Lower leg skin (tissue), 4 donors: Measurements from ENCODE around the gene TYRO3. TPM values are rescaled to one million over a fixed set of nuclear protein-coding genes. Genes with fewer than 3 reads are reported as not detected.

ENCODE experiments used
- DNase-seq, 2 donors: peaks; one replicate each; pipeline ENCODE4 v3.0.0-alpha.2; 2019; ENCODE audit warnings: low spot score in 2 of 2
- H3K4me3 ChIP-seq: fragments of 200-600 bp; sonication (generic); 2 replicates; pipeline ENCODE4 v1.5.1; 2017; ENCODE audit warnings: mild to moderate bottlenecking, low read depth; ENCODE audit not compliant: poor library complexity, severe bottlenecking
- POLR2A ChIP-seq, 2 donors: fragments of 450-650 bp; IDR thresholded peaks; one replicate each; pipeline ENCODE4 v1.6.1; 2016 to 2017; ENCODE audit warnings: antibody characterized with exemption in 2 of 2, mild to moderate bottlenecking in 1 of 2, moderate library complexity in 1 of 2
- whole genome bisulfite sequencing, 2 donors: methylation state at CpG; one replicate each; pipeline ENCODE4 v1.1.5; 2018; 5-methylcytosine and 5-hydroxymethylcytosine counted together
- intact Hi-C: fragments of 100-400 bp; cut with DNase I; formaldehyde crosslinking; loops from one replicate; pipeline ENCODE4 v1.15.0; 2023; ENCODE audit warnings: low total_unique reads
- total RNA-seq, 4 donors: library from RNA; depleted of rRNA; stranded (reverse); fragments of >200 nt; gene quantifications; one replicate each; pipeline ENCODE4 v1.1.0, GENCODE V29; 2016
- TF ChIP-seq, protein P1 (sequence below), 3 donors: fragments of 450-650 bp; IDR thresholded peaks; one replicate each; pipeline ENCODE4 v1.5.1; 2016; ENCODE audit warnings: antibody characterized with exemption in 3 of 3, mild to moderate bottlenecking in 3 of 3, moderate library complexity in 2 of 3

The TYRO3 gene
- 10 to 100 TPM; 28.7 to 52.4 (median 29.8) TPM for total RNA-seq

DNA sequence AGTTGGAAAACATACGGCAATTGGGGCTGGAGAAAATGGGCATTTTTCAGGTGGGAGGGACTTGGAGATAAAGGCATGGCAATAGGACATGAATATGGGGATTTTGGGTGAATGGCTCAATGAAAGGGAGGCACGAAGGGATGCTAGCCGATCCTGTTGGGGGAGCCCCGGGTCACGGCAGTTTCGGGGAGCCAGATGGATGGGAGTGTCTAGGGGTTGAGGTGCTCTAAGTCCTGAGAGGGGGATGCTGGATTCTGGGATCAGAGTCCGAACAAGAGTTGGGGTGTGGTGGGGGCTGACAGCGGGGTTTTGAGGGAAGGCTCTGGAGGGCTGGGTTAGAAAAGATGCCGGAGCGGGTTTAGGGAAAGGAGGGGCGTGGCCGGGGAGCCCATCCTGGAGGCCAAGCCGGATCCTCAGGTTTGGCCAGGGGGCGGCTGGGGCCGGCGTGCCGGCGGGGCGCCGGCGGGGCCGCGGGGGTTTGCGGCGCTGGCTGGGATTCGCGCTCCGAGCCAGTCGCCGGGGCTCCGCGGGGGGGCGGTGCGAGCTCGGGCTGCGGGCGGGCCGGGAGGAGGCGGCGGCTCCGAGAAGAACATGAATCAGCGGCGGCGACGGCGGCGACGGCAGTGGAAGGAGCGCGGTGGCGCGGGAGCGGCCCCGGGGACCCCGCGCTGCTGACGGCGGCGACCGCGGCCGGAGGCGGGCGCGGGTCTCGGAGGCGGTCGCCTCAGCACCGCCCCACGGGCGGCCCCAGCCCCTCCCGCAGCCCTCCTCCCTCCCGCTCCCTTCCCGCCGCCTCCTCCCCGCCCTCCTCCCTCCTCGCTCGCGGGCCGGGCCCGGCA is at the start of gene TYRO3:
TSS of gene TYRO3 (plus strand) at position 813 of the 839 bp plus-strand sequence. CDS start 46 bp downstream, outside the sequence.
- WGBS, 2 donors, result 1 to 2% methylated on average over 20 to 43 of the region's 81 CpGs
- intact Hi-C loops, result no loop called here
- DNase-seq, result peak in 1 of 2 donors; percentile 90
- H3K4me3 ChIP-seq, result peak within 1 kb of the TSS; percentile 55
- no peak for TF ChIP-seq POLR2A (IDR thresholded peaks at IDR 0.05)
- TF ChIP-seq, protein P1, sequence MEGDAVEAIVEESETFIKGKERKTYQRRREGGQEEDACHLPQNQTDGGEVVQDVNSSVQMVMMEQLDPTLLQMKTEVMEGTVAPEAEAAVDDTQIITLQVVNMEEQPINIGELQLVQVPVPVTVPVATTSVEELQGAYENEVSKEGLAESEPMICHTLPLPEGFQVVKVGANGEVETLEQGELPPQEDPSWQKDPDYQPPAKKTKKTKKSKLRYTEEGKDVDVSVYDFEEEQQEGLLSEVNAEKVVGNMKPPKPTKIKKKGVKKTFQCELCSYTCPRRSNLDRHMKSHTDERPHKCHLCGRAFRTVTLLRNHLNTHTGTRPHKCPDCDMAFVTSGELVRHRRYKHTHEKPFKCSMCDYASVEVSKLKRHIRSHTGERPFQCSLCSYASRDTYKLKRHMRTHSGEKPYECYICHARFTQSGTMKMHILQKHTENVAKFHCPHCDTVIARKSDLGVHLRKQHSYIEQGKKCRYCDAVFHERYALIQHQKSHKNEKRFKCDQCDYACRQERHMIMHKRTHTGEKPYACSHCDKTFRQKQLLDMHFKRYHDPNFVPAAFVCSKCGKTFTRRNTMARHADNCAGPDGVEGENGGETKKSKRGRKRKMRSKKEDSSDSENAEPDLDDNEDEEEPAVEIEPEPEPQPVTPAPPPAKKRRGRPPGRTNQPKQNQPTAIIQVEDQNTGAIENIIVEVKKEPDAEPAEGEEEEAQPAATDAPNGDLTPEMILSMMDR (IDR thresholded peaks at IDR 0.05), result no peak

DNA sequence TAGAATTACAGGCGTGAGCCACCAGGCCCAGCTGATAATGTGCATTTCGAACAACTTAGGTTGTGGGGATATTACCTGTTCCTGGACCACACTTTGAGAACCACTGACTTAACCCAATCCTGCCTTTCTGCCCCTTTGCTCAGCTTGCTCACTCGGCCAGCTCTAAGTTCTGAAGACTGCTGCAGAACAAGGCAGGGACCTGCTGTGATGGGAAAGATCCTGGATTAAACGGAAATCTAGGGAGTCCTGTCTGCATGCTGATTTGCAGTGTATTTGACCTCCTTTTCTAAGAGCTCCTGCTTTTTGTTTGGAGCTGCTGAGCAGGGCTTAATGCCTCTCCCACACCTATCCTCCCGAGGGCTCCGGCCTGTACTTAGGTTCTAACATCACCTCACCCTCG is 48.3 kb upstream of the TYRO3 start:
- no peak overlapping the region for H3K4me3 ChIP-seq

DNA sequence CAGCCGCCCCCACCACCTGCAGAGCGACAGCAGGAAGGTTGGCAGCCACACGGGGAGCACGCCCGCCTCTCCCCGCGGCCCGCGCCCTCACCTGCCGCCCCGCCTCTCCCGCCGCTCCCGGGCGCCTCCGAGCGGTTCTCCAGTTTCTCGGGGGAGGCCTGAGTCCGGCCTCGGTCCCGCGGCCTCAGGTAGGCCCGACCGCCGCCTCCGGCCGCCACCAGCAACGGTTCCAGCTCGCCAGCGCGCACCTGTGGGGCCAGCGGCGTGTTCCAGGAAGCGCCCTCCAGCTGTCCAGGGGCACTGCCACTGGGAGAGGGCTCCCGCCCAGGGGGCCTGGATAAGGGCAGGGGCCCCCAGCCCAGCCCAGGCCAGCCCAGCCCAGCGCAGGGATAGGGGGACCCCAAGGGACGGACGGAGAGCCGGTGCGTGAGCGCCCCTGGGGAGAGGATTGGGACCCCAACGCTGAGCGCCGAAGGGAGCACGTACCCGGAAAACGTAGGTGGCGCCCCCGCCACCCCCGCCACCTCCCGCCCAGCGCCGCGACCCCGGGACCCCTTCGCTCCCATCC is 47.6 kb upstream of the TYRO3 start:
- DNase-seq, result no peak
- WGBS, 2 donors, result 9 to 17% methylated on average over 23 to 38 of the region's 56 CpGs
- TF ChIP-seq, protein P1 (IDR thresholded peaks at IDR 0.05), result no peak
- TF ChIP-seq POLR2A (IDR thresholded peaks at IDR 0.05), result no peak
- intact Hi-C loops, result no loop called here
- H3K4me3 ChIP-seq, result no peak overlapping the region

More for the DNA sequence above, 48.3 kb upstream of the TYRO3 start:
- 64 to 76% methylated on average over 7 of the region's 7 CpGs for WGBS, 2 donors
- intact Hi-C loops, result no loop called here
- no peak for TF ChIP-seq POLR2A (IDR thresholded peaks at IDR 0.05)
- TF ChIP-seq, protein P1 (IDR thresholded peaks at IDR 0.05), result no peak
- DNase-seq, result no peak

DNA sequence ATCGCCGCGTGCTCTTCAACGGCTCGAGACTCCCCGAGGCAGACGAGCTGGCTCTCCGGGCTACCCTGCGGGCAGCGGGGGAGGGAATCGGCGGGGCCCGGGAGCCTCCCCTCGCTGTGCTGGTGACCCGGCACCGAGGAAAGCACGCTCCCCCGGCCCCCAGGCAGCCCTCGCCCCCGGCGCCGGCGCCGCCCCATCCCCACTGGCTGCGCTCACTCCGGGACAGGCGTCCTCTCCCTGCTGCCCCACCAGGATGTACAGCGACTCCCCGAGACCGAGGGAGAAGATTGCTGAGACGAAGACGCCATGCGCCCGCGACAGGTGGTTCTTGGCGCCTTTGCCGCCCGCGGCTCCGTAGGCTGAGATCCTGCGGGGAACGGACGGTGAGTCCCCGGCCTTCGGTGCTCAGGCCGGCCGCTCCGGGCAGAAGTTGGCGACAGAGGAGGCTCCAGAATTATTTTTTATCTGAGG is 47.1 kb upstream of the TYRO3 start:
- TF ChIP-seq POLR2A (IDR thresholded peaks at IDR 0.05), result no peak
- TF ChIP-seq, protein P1 (IDR thresholded peaks at IDR 0.05), result no peak
- DNase-seq, result no peak
- 0 to 2% methylated on average over 19 to 21 of the region's 49 CpGs for WGBS, 2 donors
- H3K4me3 ChIP-seq, result no peak overlapping the region
- intact Hi-C loops, result no loop called here

DNA sequence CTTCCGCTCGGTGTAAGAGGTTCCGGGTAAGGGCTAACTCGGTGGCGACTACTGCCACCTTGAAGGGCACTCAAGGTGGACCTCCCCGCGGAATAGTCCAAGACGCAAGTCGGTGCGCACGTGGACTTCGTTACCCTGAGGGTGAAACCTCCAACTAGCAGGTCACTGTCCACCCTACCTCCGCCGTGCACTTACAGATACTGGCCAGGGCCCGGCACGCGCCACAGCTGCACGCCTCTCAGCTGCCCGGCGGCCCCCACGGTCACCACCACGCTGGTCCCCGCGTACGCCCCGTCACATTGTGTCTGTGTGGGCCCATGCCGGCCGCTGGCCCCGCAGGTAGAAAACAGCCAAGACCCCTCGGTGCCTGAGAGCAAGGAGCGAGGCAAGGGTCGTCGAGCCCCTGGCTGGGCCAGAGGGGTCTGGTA is 46.5 kb upstream of the TYRO3 start:
- intact Hi-C loops, result no loop called here
- no peak for TF ChIP-seq POLR2A (IDR thresholded peaks at IDR 0.05)
- TF ChIP-seq, protein P1 (IDR thresholded peaks at IDR 0.05), result no peak
- DNase-seq, result no peak
- 7 to 8% methylated on average over 18 to 33 of the region's 33 CpGs for WGBS, 2 donors
- peak overlapping the region; percentile 9 for H3K4me3 ChIP-seq
